ENCODE data around the gene SLC9A9. TPM values are rescaled to one million over a fixed set of nuclear protein-coding genes. Genes with fewer than 3 reads are reported as not detected.

SLC9A9 gene
- total and polyA plus RNA-seq, 10 donors: 10.8 to 58.2 (median 44.7) TPM

DNA sequence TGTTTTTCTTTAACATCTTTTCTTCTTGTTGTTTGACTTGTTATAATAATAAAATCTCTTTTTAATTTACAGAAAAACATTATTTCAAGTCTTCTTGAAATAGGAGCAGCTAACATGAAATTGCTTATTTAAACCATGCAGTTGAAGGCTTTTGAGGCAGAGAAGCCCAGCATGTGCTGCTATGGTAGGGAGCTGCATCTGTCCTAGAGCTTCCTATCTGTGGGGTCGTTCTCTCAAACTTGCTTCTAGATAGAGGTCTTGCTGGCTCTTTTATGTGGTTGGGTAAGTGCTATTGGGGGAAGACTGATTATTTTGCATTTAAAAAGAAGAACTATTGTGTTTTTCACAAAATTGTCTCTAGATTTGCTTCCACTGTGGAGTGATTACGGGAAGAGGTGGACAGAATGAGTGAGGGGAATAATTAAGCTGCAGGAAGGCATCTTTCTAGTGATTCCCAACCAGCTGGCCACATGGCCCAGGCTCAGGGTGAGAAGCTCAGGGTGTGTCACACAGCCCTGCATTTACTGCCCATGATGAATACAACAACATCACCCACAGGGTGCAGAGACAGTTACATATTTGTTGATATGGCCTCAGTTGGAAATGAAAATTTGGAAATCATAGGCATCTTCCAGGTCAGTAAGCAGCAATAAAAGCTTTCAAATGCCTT, 630.0 kb downstream of the SLC9A9 start:
- Histone ChIP-seq H3K9me3 (no peaks in the 10 kb centered on the region), H3K27me3 (replicated peaks in 1 of 7) (no peaks in the 10 kb centered on the region), H3K4me1 (peaks cover 0 to 25% (median 4%) of the 10 kb centered on the region in 6 donors), H3K36me3 (no peaks in the 10 kb centered on the region), H3K27ac (no peak overlapping the region), H3K4me3 (no peak overlapping the region)
- intact Hi-C loops (cut with DNase I; ENCODE audit: low total_unique reads): no loop called here
- WGBS, 5 donors: 58 to 67% (median 65%) methylated on average over 2 of the region's 2 CpGs
- no peak for DNase-seq
- TF ChIP-seq CTCF (IDR thresholded peaks at IDR 0.05 in 8 of 11, conservative IDR thresholded peaks at IDR 0.05 in 3 of 11): no peak
- TF ChIP-seq POLR2A (IDR thresholded peaks at IDR 0.05): no peak
- no peak for TF ChIP-seq POLR2AphosphoS5 (IDR thresholded peaks at IDR 0.05)

DNA sequence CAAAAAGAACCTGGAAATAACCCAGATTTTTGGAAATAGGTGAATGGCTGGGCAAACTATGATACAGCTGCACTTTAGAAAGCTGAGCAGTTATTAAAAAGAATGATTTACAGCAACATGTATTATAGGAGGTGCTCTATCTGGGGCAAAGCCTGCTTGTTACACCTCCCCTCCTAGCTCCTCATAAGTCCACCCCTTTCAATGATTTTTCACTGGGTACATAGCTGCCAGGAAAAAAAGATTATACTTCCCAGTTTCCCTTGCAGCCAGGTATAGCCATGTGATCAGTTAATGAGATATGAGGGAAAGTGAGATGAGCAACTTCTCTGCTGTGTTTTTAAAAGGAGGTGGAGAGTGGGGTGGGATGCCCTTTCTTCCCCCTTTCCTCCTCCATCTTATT, 631.0 kb downstream of the SLC9A9 start:
- TF ChIP-seq POLR2A (IDR thresholded peaks at IDR 0.05) (no peak), POLR2AphosphoS5 (IDR thresholded peaks at IDR 0.05) (no peak), CTCF (IDR thresholded peaks at IDR 0.05 in 8 of 11, conservative IDR thresholded peaks at IDR 0.05 in 3 of 11) (no peak)
- Histone ChIP-seq H3K4me1 (peaks cover 0 to 25% (median 4%) of the 10 kb centered on the region in 6 donors), H3K9me3 (no peaks in the 10 kb centered on the region), H3K4me3 (no peak overlapping the region), H3K27ac (no peak overlapping the region), H3K36me3 (no peaks in the 10 kb centered on the region), H3K27me3 (replicated peaks in 1 of 7) (no peaks in the 10 kb centered on the region)
- intact Hi-C loops (cut with DNase I; ENCODE audit: low total_unique reads): no loop called here
- DNase-seq: no peak

- Histone ChIP-seq H3K4me1 (peaks cover 0 to 25% (median 4%) of the 10 kb centered on the region in 6 donors), H3K36me3 (no peaks in the 10 kb centered on the region), H3K9me3 (no peaks in the 10 kb centered on the region), H3K4me3 (no peak overlapping the region), H3K27me3 (replicated peaks in 1 of 7) (no peaks in the 10 kb centered on the region), H3K27ac (no peak overlapping the region)
- intact Hi-C loops (cut with DNase I; ENCODE audit: low total_unique reads): no loop called here
- DNase-seq: no peak
- WGBS, 5 donors: 55 to 69% (median 58%) methylated on average over 3 of the region's 3 CpGs
- TF ChIP-seq POLR2AphosphoS5 (IDR thresholded peaks at IDR 0.05) (no peak), POLR2A (IDR thresholded peaks at IDR 0.05) (no peak), CTCF (IDR thresholded peaks at IDR 0.05 in 8 of 11, conservative IDR thresholded peaks at IDR 0.05 in 3 of 11) (no peak)
These were observed 631.5 kb downstream of the SLC9A9 start for GRCh38 chr3:143216709-143217182.

Other genes with a start within 250 kb of the SLC9A9 start
- 10 to 100 TPM; 18.1 to 41.8 (median 23.8) TPM for gene DIPK2A, start 123.4 kb upstream of the SLC9A9 start, total RNA-seq
- 1 to 10 TPM; 6.2 to 8.0 (median 8.0) TPM for gene DIPK2A, start 123.4 kb upstream of the SLC9A9 start, polyA plus RNA-seq